BLaER1 treated with 17β-estradiol and CSF1 and Interleukin-3, amounts not matched to agents 10 nM and 100 nM (cell line): Measurements from ENCODE around the gene KCNQ4.

Experiments used
- H3K27ac ChIP-seq, 11 experiments: shearing (Covaris generic); formaldehyde crosslinking; 2 replicates each; pipeline ENCODE4 v1.8.1; 2022
- H3K27me3 ChIP-seq, 11 experiments: shearing (Covaris generic); formaldehyde crosslinking; 2 replicates each; pipeline ENCODE4 v1.8.1; 2022
- H3K36me3 ChIP-seq, 11 experiments: shearing (Covaris generic); formaldehyde crosslinking; 2 replicates each; pipeline ENCODE4 v1.8.1; 2022
- H3K4me1 ChIP-seq, 10 experiments: shearing (Covaris generic); formaldehyde crosslinking; 2 replicates each; pipeline ENCODE4 v1.8.1; 2022
- H3K4me2 ChIP-seq, 11 experiments: shearing (Covaris generic); formaldehyde crosslinking; 2 replicates each; pipeline ENCODE4 v1.8.1; 2022
- H3K4me3 ChIP-seq, 10 experiments: shearing (Covaris generic); formaldehyde crosslinking; 2 replicates each; pipeline ENCODE4 v1.8.1; 2022
- H3K9ac ChIP-seq, 11 experiments: shearing (Covaris generic); formaldehyde crosslinking; 2 replicates each; pipeline ENCODE4 v1.8.1; 2022
- H3K9me3 ChIP-seq, 11 experiments: shearing (Covaris generic); formaldehyde crosslinking; replicated peaks in 1 of 11; 2 replicates each; pipeline ENCODE4 v1.8.1; 2022
- H4K20me1 ChIP-seq, 11 experiments: shearing (Covaris generic); formaldehyde crosslinking; 2 replicates each; pipeline ENCODE4 v1.8.1; 2022
- Cebpa-rat ChIP-seq, 11 experiments: shearing (Covaris generic); IDR thresholded peaks; 2 replicates each; pipeline ENCODE4 v1.8.1; 2022

The KCNQ4 gene

DNA sequence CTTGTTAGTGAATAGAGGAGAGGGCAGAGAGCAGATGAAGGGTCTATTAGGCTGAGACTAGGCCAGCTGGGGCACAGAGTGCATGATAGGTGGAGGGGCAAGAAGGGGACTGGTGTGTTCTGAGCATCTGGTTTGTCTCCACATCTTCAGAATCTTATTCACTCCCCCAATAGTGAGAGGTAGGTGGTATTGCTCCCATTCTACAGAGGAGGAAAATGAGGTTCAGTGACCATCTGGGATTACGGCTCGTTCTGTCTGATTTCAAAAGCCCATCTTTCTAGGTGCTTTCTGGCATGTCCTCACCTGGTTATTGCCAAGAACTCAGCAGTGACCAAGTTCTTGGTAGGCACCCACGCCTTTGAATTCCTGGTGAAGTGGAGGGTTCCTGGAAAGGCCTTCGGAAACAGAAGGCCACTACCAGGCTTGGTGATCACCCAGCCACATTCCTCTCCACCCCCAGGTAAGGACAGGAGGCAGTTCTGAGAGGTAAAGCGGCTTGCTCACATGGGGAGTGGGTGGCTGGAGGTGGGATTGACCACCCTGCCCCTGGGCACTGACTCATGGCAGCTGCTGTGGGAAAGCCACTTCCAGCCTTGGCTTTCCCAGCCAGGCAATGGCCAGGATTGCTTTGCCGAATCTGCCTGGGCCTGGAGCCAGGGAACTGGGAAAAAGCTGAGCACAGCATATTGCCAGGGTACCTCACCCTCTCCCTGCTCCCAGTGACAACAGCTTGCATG, 97.4 kb downstream of the KCNQ4 start:
- peaks cover 6 to 25% (median 15%) of the 10 kb centered on the region in 11 experiments; a peak in 20 of 22 replicates for H3K9me3 ChIP-seq
- no peak overlapping the region for H3K4me3 ChIP-seq
- no peak for TF ChIP-seq Cebpa-rat (IDR thresholded peaks at IDR 0.05)
- no peak overlapping the region; a peak in 1 of 22 replicates for H3K9ac ChIP-seq
- no peaks in the 10 kb centered on the region for H3K36me3 ChIP-seq
- no peak overlapping the region for H3K27ac ChIP-seq
- H3K4me1 ChIP-seq = peaks cover 21 to 42% (median 30%) of the 10 kb centered on the region in 10 experiments
- H3K27me3 ChIP-seq = peaks cover 3 to 23% (median 12%) of the 10 kb centered on the region in 11 experiments; a peak in 17 of 22 replicates
- no peaks in the 10 kb centered on the region for H4K20me1 ChIP-seq
- H3K4me2 ChIP-seq = no peak overlapping the region

DNA sequence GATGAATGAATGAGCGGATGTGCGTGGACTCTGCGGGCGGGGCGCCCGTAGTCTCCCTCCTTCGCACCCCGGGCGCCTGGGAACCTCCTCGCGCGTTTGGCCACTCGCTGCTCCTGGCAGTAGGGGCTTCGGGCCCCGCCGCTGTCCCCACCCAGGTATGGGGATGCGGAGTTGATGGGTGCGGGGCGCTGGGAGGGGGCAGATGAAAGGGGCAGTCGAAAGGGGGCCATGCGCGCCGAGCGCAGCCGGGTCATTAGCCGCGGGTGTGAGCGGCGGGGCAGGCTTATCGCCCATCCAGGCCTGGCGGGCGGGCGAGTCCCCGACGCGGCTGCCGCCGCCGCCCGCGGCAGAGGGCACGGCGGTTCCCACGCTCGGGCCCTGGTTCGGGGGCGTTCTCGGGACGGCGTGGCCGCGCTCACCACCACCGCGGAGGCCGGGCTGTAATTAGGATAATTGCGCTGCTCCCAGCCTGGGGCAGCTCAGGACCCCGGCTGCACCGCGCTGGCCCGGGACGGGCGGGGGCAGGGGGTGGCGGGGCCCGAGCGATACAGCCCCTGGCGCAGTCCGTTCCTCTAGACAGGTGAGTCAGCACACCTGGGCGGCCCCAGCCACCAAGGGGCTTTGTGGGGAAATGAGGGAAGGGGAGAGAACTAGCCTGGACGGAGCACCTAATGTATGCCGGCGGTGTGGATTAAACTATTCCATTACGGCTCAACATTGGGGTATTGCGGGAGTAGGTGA, 100.6 kb downstream of the KCNQ4 start:
- H3K27me3 ChIP-seq = peaks cover 3 to 23% (median 12%) of the 10 kb centered on the region in 11 experiments; a peak in 17 of 22 replicates

DNA sequence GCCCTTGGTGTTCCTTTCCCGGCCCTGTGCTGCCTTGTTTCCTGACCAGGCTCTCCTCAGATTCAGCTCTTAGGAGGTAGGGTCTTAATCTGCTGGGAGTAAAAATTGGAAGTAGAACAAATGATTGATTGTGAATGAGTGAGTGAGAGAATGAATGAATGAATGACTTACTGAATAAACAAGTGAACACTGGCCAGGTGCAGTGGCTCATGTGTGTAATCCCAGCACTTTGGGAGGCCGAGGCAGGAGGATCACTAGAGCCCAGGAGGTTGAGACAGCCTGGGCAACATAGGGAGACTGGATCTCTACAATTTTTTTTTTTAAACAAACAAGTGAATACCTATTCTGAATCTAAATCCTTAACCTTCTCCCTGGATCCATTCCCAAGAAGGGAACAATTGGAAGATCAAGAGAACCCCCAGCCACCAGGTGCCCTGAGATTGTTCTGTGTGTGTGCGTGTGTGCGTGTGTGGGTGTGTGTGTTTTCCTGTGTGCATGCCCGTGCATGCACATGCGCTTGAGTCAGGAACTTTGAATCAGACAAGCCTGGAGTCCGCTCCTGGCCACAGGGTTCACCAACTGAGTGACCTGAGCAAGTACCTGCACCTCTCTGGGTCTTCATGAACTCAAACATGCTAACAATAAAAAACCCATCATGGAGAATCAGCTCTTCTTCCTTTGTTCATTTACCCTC, 102.9 kb downstream of the KCNQ4 start:
- peaks cover 0 to 17% (median 0%) of the 10 kb centered on the region in 10 experiments; a peak in 6 of 20 replicates for H3K4me1 ChIP-seq
- H3K36me3 ChIP-seq = no peaks in the 10 kb centered on the region
- H4K20me1 ChIP-seq = no peaks in the 10 kb centered on the region
- peak overlapping the region in 4 of 11 experiments; percentile 9 to 30 (median 18); a peak in 5 of 22 replicates for H3K4me2 ChIP-seq
- H3K9ac ChIP-seq = no peak overlapping the region
- peaks cover 0 to 17% (median 8%) of the 10 kb centered on the region in 11 experiments; a peak in 9 of 22 replicates for H3K9me3 ChIP-seq
- no peak for TF ChIP-seq Cebpa-rat (IDR thresholded peaks at IDR 0.05)
- peaks cover 3 to 23% (median 12%) of the 10 kb centered on the region in 11 experiments; a peak in 17 of 22 replicates for H3K27me3 ChIP-seq
- no peak overlapping the region for H3K27ac ChIP-seq
- no peak overlapping the region for H3K4me3 ChIP-seq

More for the DNA sequence above, 100.6 kb downstream of the KCNQ4 start:
- Histone ChIP-seq H3K4me1 (peaks cover 0 to 20% (median 3%) of the 10 kb centered on the region in 10 experiments; a peak in 8 of 20 replicates), H3K9ac (no peak overlapping the region), H3K9me3 (peaks cover 0 to 17% (median 8%) of the 10 kb centered on the region in 11 experiments; a peak in 9 of 22 replicates), H4K20me1 (no peaks in the 10 kb centered on the region), H3K4me2 (no peak overlapping the region), H3K27ac (no peak overlapping the region), H3K36me3 (no peaks in the 10 kb centered on the region), H3K4me3 (no peak overlapping the region)
- TF ChIP-seq Cebpa-rat (IDR thresholded peaks at IDR 0.05) = no peak

DNA sequence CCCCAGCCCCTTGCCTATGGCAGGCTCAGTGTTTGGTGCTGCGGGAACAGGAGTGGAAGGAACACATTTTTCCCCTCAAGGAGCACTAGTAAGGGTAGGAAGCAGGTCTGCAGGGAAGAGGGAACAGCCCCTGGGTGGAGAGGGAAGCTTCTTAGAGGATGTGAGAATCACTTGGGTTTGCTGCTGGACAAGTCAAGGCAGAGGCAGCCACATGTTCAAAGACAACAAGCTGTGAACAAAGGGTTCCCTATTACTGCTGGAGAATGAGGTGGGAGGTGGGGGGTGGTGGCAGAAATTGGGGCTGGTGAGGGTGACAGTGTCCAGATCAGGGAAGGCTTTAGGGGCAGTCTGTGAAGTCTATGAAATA, 103.4 kb downstream of the KCNQ4 start:
- peaks cover 0 to 17% (median 8%) of the 10 kb centered on the region in 11 experiments; a peak in 9 of 22 replicates for H3K9me3 ChIP-seq
- H3K27me3 ChIP-seq = peaks cover 3 to 23% (median 12%) of the 10 kb centered on the region in 11 experiments; a peak in 17 of 22 replicates
- H3K36me3 ChIP-seq = no peaks in the 10 kb centered on the region
- H3K27ac ChIP-seq = no peak overlapping the region
- peak overlapping the region in 4 of 11 experiments; percentile 9 to 30 (median 18); a peak in 5 of 22 replicates for H3K4me2 ChIP-seq
- H4K20me1 ChIP-seq = no peaks in the 10 kb centered on the region
- no peak for TF ChIP-seq Cebpa-rat (IDR thresholded peaks at IDR 0.05)
- H3K4me3 ChIP-seq = no peak overlapping the region
- peaks cover 0 to 17% (median 0%) of the 10 kb centered on the region in 10 experiments; a peak in 6 of 20 replicates for H3K4me1 ChIP-seq
- no peak overlapping the region for H3K9ac ChIP-seq

DNA sequence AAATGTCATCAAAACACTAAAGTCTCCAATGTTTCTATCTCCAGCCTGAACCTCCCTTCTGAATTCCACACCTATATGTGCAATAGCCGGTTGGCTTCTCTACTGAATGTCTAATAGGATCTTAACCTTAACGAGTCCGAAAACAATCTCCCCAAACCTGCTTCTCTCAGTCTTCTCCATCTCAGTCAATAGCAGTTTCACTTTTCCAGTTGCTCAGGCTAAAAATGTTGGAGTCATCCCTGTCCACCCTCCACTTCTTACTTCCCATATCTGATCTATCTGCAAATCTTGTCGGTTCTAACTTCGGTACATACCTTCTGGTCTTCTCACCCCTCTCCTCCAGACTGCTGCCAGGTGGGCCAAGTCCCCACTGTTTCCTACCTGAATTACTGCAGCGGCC, 104.1 kb downstream of the KCNQ4 start:
- Histone ChIP-seq H3K4me1 (peaks cover 0 to 17% (median 0%) of the 10 kb centered on the region in 10 experiments; a peak in 6 of 20 replicates), H3K4me2 (peak overlapping the region in 1 of 11 experiments; percentile 25; a peak in 1 of 22 replicates), H3K27ac (no peak overlapping the region), H3K9ac (no peak overlapping the region), H3K36me3 (no peaks in the 10 kb centered on the region), H4K20me1 (no peaks in the 10 kb centered on the region), H3K4me3 (no peak overlapping the region), H3K9me3 (peaks cover 0 to 16% (median 7%) of the 10 kb centered on the region in 11 experiments; a peak in 13 of 22 replicates), H3K27me3 (peaks cover 3 to 23% (median 12%) of the 10 kb centered on the region in 11 experiments; a peak in 17 of 22 replicates)
- no peak for TF ChIP-seq Cebpa-rat (IDR thresholded peaks at IDR 0.05)
